K562 (cell line): ENCODE data around the gene PSD2. TPM values are rescaled to one million over a fixed set of nuclear protein-coding genes. Genes with fewer than 3 reads are reported as not detected.

ENCODE experiments used
- ATAC-seq: fragments of 200-7000 bp; cut with Tn5 transposase; 3 replicates; pipeline ENCODE4 v1.9.1; 2020; ENCODE audit warnings: moderate library complexity
- BruUV-seq: library from RNA; stranded (reverse); fragments of 400-500 nt; replicated peaks from 2 replicates; lab custom pipeline; 2021; lab: Mats Ljungman, UMichigan
- CTCF ChIA-PET: fragments of 300-600 bp; formaldehyde crosslinking; extraction: SDS; loops from one replicate; lab custom pipeline; 2021; ENCODE audit warnings: low intra/inter-chr PET ratio; lab: Yijun Ruan, JAX
- POLR2A ChIA-PET: fragments of 300-600, 350-650 bp; sonication (Branson Sonifier 250); formaldehyde crosslinking; extraction: SDS; loops from one replicate; lab custom pipeline; 2021; ENCODE audit warnings: antibody characterized with exemption, inconsistent platforms; lab: Yijun Ruan, JAX
- DNase-seq, 4 experiments: peaks; one replicate each; pipeline versions ENCODE4 v3.0.0 to v3.0.0-alpha.2; 2011 to 2018; ENCODE audit warnings: low spot score in 3 of 4, mixed read lengths in 3 of 4; ENCODE audit errors: extremely low read depth in 1 of 4
- FAIRE-seq: peaks from 2 replicates; lab custom pipeline; 2011; peaks lifted over from hg19 to GRCh38; lab: Jason Lieb, UNC
- H2AFZ ChIP-seq: 2 replicates; pipeline ENCODE4 v1.6.0; 2011; ENCODE audit warnings: low read depth, low read length, control low read depth, inconsistent platforms
- H3K27ac ChIP-seq: fragments of 200-600 bp; 3 replicates; pipeline ENCODE4 v1.8.0; 2011; ENCODE audit warnings: low read depth, mild to moderate bottlenecking, control low read depth, inconsistent platforms, low read length, moderate library complexity, mixed read lengths; ENCODE audit errors: extremely low read depth
- H3K27me3 ChIP-seq, 2 experiments: fragments of 300-600 bp in 1 of 2; 2 replicates in 1 of 2; 3 replicates in 1 of 2; pipeline versions ENCODE4 v1.6.0 to v1.8.0; 2011; ENCODE audit warnings: inconsistent platforms in 2 of 2, low read length in 2 of 2, mild to moderate bottlenecking in 1 of 2, mixed read lengths in 1 of 2, moderate library complexity in 1 of 2; ENCODE audit not compliant: control insufficient read depth in 2 of 2, insufficient read depth in 2 of 2
- H3K36me3 ChIP-seq: fragments of 300-600 bp; 3 replicates; pipeline ENCODE4 v1.8.0; 2011; ENCODE audit warnings: mild to moderate bottlenecking, low read length, inconsistent platforms; ENCODE audit not compliant: control insufficient read depth, insufficient read depth
- H3K4me1 ChIP-seq, 2 experiments: fragments of 200-600 bp in 1 of 2; replicated peaks in 1 of 2; 2 replicates in 1 of 2; 3 replicates in 1 of 2; pipeline versions ENCODE4 v1.5.1 to v1.8.0; 2011; ENCODE audit warnings: inconsistent platforms in 2 of 2, low read length in 2 of 2, mild to moderate bottlenecking in 1 of 2, mixed read lengths in 1 of 2, moderate library complexity in 1 of 2; ENCODE audit not compliant: control insufficient read depth in 2 of 2, insufficient read depth in 2 of 2
- H3K4me2 ChIP-seq: 2 replicates; pipeline ENCODE4 v1.6.1; 2011; ENCODE audit warnings: low read length, control low read depth, inconsistent platforms, mixed read lengths; ENCODE audit not compliant: insufficient read depth
- H3K4me3 ChIP-seq: fragments of 200-600 bp; sonication (generic), shearing (Covaris generic); 2 replicates; pipeline ENCODE4 v1.5.1; 2016; ENCODE audit warnings: control low read depth, inconsistent platforms
- H3K79me2 ChIP-seq: fragments of 200-600 bp; 3 replicates; pipeline ENCODE4 v1.8.0; 2011; ENCODE audit warnings: low read length, inconsistent platforms; ENCODE audit not compliant: control insufficient read depth, insufficient read depth
- H3K9ac ChIP-seq, 2 experiments: 2 replicates each; pipeline versions ENCODE4 v1.6.0 to v1.6.1; 2011; ENCODE audit warnings: low read depth in 2 of 2, low read length in 2 of 2, control low read depth in 1 of 2, inconsistent platforms in 1 of 2, mild to moderate bottlenecking in 1 of 2, mixed read lengths in 1 of 2; ENCODE audit not compliant: insufficient read depth in 1 of 2
- H3K9me1 ChIP-seq: one replicate; pipeline ENCODE4 v1.6.0; 2011; ENCODE audit warnings: inconsistent platforms, mild to moderate bottlenecking, low read length, moderate library complexity; ENCODE audit not compliant: control insufficient read depth, insufficient read depth
- H3K9me3 ChIP-seq: replicated peaks from 2 replicates; pipeline ENCODE4 v1.5.1; 2011; ENCODE audit warnings: low read depth, low read length, inconsistent platforms; ENCODE audit not compliant: control insufficient read depth, insufficient read depth
- H4K20me1 ChIP-seq: replicated peaks from 2 replicates; pipeline ENCODE4 v1.6.1; 2011; ENCODE audit warnings: low read length, inconsistent platforms, mixed read lengths; ENCODE audit not compliant: control insufficient read depth, insufficient read depth
- STAT6 ChIP-seq: sonication (generic); formaldehyde crosslinking; IDR thresholded peaks from 2 replicates; pipeline ENCODE4 v1.8.1; 2023; ENCODE audit warnings: mild to moderate bottlenecking, missing genetic modification reagents
- WGBS: fragments of 100-300 bp; shearing (Covaris generic); methylation state at CpG from one replicate; pipeline ENCODE4 v1.1.6; 2016; ENCODE audit warnings: low coverage, mixed read lengths; ENCODE audit not compliant: insufficient coverage; ENCODE audit errors: missing lambda C conversion rate; 5-methylcytosine and 5-hydroxymethylcytosine counted together
- in situ Hi-C: fragments of 300-500 bp; cut with MboI; formaldehyde crosslinking; loops from 4 replicates; pipeline ENCODE4 v1.15.0; 2018; ENCODE audit warnings: inconsistent platforms, mixed read lengths
- intact Hi-C: fragments of 100-400 bp; cut with micrococcal nuclease; formaldehyde crosslinking; loops from 2 replicates; pipeline ENCODE4 v1.14.2; 2022
- polyA plus RNA-seq, 8 experiments: library from polyadenylated mRNA; depleted of rRNA in 4 of 8; stranded (reverse) in 5 of 8; unstranded in 3 of 8; fragments of >200 nt; fragmentation: Nextera tagmentation in 2 of 8; fragmentation: Illumina TruSeq in 1 of 8; extraction: Ambion mirVana in 2 of 8; extraction: Trizol in 1 of 8; gene quantifications; 2 replicates each; pipeline versions ENCODE4 v1.2.1 to v1.2.3, GENCODE V29; 2011 to 2014; ENCODE audit warnings: inconsistent platforms in 1 of 8, missing spikeins in 1 of 8
- total RNA-seq, 7 experiments: library from RNA; depleted of rRNA in 6 of 7; stranded (reverse); fragments of >200 nt in 6 of 7; fragmentation: Illumina TruSeq in 2 of 7; extraction: Trizol in 2 of 7; gene quantifications; 2 replicates each; pipeline versions ENCODE4 v1.2.1 to v1.2.3, GENCODE V29; 2011 to 2021; ENCODE audit warnings: low replicate concordance in 1 of 7

The PSD2 gene
- total and polyA plus RNA-seq, 9 of the 15 experiments (the other 6 are each of a cell fraction or from before 2014, with no cell fraction given), result 0.01 to 0.09 (median 0.04) TPM; not detected in 4

GRCh38 chr5:139859013-139859412, 63.4 kb downstream of the PSD2 start:
- peaks cover 0 to 54% of the 10 kb centered on the region in 2 experiments; a peak in 3 of 5 replicates for H3K27me3 ChIP-seq
- no TSS peak for BruUV-seq
- H3K4me3 ChIP-seq, result no peak overlapping the region
- intact Hi-C loops (no loop called here), in situ Hi-C loops (loop anchor here (10.0 kb wide), 1 partner anchor 224 kb away; no protein-coding TSS in a partner anchor)
- H3K79me2 ChIP-seq, result no peaks in the 10 kb centered on the region
- no peaks in the 10 kb centered on the region for H3K4me1 ChIP-seq
- ChIA-PET POLR2A (no interaction called here), CTCF (interaction anchor here (0.6 kb wide), 1 partner anchor 17 kb away, joined by 3 read pairs; no protein-coding TSS in a partner anchor)
- no peak overlapping the region for H3K4me2 ChIP-seq
- 0% methylated on average over 2 of the region's 2 CpGs for WGBS
- ATAC-seq (no peak), FAIRE-seq (no peak), DNase-seq (no peak)
- H2AFZ ChIP-seq, result no peak overlapping the region
- TF ChIP-seq STAT6 (CRISPR knock-in tag), result no peak
- H3K36me3 ChIP-seq, result no peaks in the 10 kb centered on the region
- H4K20me1 ChIP-seq, result peaks cover 2% of the 10 kb centered on the region; the same call in 1 of the 2 replicates
- H3K9me3 ChIP-seq, result no peaks in the 10 kb centered on the region
- H3K27ac ChIP-seq, result no peak overlapping the region
- no peaks in the 10 kb centered on the region for H3K9me1 ChIP-seq
- no peak overlapping the region for H3K9ac ChIP-seq
